Measurements from ENCODE around the gene JOSD1. TPM values are rescaled to one million over a fixed set of nuclear protein-coding genes. Genes with fewer than 3 reads are reported as not detected.

The JOSD1 gene
- total and polyA plus RNA-seq, 2 of the 4 experiments (the other 2 are of a cell fraction): 30.2 to 35.8 TPM

Small RNA genes within 50 kb of the gene (microRNA-seq; reads per million reads assigned to microRNA genes)
- not detected for gene AL021707.8 (ENCODE audit: insufficient read depth, insufficient read length)

Small RNA genes within 50 kb of the gene (small RNA-seq; reads per million reads assigned to genes)
- 0 reads per million in 5 experiments for gene AL021707.8

Other genes starting within 250 kb of the JOSD1 start
- not detected in 2 replicates for gene KCNJ4, start 245.7 kb downstream of the JOSD1 start, total RNA-seq (2012; rRNA removed)
- gene KCNJ4, start 245.7 kb downstream of the JOSD1 start, polyA plus RNA-seq (2012; rRNA removed): not detected in 2 replicates
- 192 and 224 TPM in 2 replicates for gene KDELR3, start 232.8 kb downstream of the JOSD1 start, total RNA-seq (2012; rRNA removed)
- 120 and 129 TPM in 2 replicates for gene KDELR3, start 232.8 kb downstream of the JOSD1 start, polyA plus RNA-seq (2012; rRNA removed)
- gene DDX17, start 194.6 kb downstream of the JOSD1 start, total RNA-seq (2012; rRNA removed): 366 and 371 TPM in 2 replicates
- gene DDX17, start 194.6 kb downstream of the JOSD1 start, polyA plus RNA-seq (2012; rRNA removed): 200 and 240 TPM in 2 replicates
- gene DMC1, start 130.8 kb downstream of the JOSD1 start, total RNA-seq (2012; rRNA removed): 0.18 and 1.1 TPM in 2 replicates
- 0.38 and 0.46 TPM in 2 replicates for gene DMC1, start 130.8 kb downstream of the JOSD1 start, polyA plus RNA-seq (2012; rRNA removed)
- gene FAM227A, start 44.6 kb downstream of the JOSD1 start, total RNA-seq (2012; rRNA removed): 1.1 and 1.3 TPM in 2 replicates
- gene FAM227A, start 44.6 kb downstream of the JOSD1 start, polyA plus RNA-seq (2012; rRNA removed): 1.1 and 1.4 TPM in 2 replicates
- gene CBY1, start 44.3 kb downstream of the JOSD1 start, total RNA-seq (2012; rRNA removed): 13.8 and 14.2 TPM in 2 replicates
- gene CBY1, start 44.3 kb downstream of the JOSD1 start, polyA plus RNA-seq (2012; rRNA removed): 25.4 and 30.0 TPM in 2 replicates
- 78.0 and 139 TPM in 2 replicates for gene TOMM22, start 19.0 kb downstream of the JOSD1 start, total RNA-seq (2012; rRNA removed)
- 31.9 and 38.7 TPM in 2 replicates for gene TOMM22, start 19.0 kb downstream of the JOSD1 start, polyA plus RNA-seq (2012; rRNA removed)
- 12.4 and 21.4 TPM in 2 replicates for gene GTPBP1, start 5.0 kb upstream of the JOSD1 start, total RNA-seq (2012; rRNA removed)
- gene GTPBP1, start 5.0 kb upstream of the JOSD1 start, polyA plus RNA-seq (2012; rRNA removed): 24.9 and 29.5 TPM in 2 replicates
- 25.6 and 27.8 TPM in 2 replicates for gene SUN2, start 55.1 kb upstream of the JOSD1 start, total RNA-seq (2012; rRNA removed)
- 50.0 and 57.3 TPM in 2 replicates for gene SUN2, start 55.1 kb upstream of the JOSD1 start, polyA plus RNA-seq (2012; rRNA removed)
- gene DNAL4, start 93.2 kb upstream of the JOSD1 start, total RNA-seq (2012; rRNA removed): 6.1 and 6.9 TPM in 2 replicates
- gene DNAL4, start 93.2 kb upstream of the JOSD1 start, polyA plus RNA-seq (2012; rRNA removed): 12.1 and 14.2 TPM in 2 replicates
- 0.28 and 0.36 TPM in 2 replicates for gene NPTXR, start 143.1 kb upstream of the JOSD1 start, total RNA-seq (2012; rRNA removed)
- 1.8 and 2.2 TPM in 2 replicates for gene NPTXR, start 143.1 kb upstream of the JOSD1 start, polyA plus RNA-seq (2012; rRNA removed)
- gene CBX6, start 171.3 kb upstream of the JOSD1 start, total RNA-seq (2012; rRNA removed): 15.2 and 17.5 TPM in 2 replicates
- gene CBX6, start 171.3 kb upstream of the JOSD1 start, polyA plus RNA-seq (2012; rRNA removed): 19.0 and 19.9 TPM in 2 replicates

Measured in IMR-90 (cell line).